WTC11 (cell line): ENCODE results near the gene SLC22A15. TPM values are rescaled to one million over a fixed set of nuclear protein-coding genes. Genes with fewer than 3 reads are reported as not detected.

ENCODE experiments used
- ATAC-seq: fragments of 200-7000 bp; cut with Tn5 transposase; 2 replicates; pipeline ENCODE4 v1.10.0; 2021; ENCODE audit warnings: mild to moderate bottlenecking, moderate library complexity
- CTCF ChIA-PET: fragments of 300-600 bp; sonication (Branson Sonifier 250); formaldehyde crosslinking; loops from one replicate; lab custom pipeline; 2021; ENCODE audit warnings: antibody characterized with exemption; lab: Charles Lee
- POLR2A ChIA-PET: fragments of 350-600 bp; sonication (Branson Sonifier 250); formaldehyde crosslinking; loops from one replicate; lab custom pipeline; 2021; ENCODE audit warnings: antibody characterized with exemption; lab: Charles Lee
- DNase-seq: peaks from one replicate; pipeline ENCODE4 v3.0.0; 2021; ENCODE audit warnings: low spot score
- H3K27ac Mint-ChIP-seq: 2 replicates; pipeline ENCODE4 v1.8.0; 2021; ENCODE audit warnings: mixed read lengths
- H3K27me3 Mint-ChIP-seq: 2 replicates; pipeline ENCODE4 v1.8.0; 2021; ENCODE audit warnings: low read depth, mild to moderate bottlenecking, moderate library complexity, mixed read lengths
- H3K36me3 Mint-ChIP-seq: 2 replicates; pipeline ENCODE4 v1.8.0; 2021; ENCODE audit warnings: mixed read lengths
- H3K4me1 Mint-ChIP-seq: 2 replicates; pipeline ENCODE4 v1.8.0; 2022; ENCODE audit warnings: mixed read lengths
- H3K4me3 Mint-ChIP-seq: 2 replicates; pipeline ENCODE4 v1.8.0; 2021; ENCODE audit warnings: mild to moderate bottlenecking, moderate library complexity, mixed read lengths
- H3K9me3 Mint-ChIP-seq: 2 replicates; pipeline ENCODE4 v1.8.0; 2021; ENCODE audit warnings: mixed read lengths
- CREM ChIP-seq: sonication (generic); formaldehyde crosslinking; IDR thresholded peaks from 2 replicates; pipeline ENCODE4 v1.8.1; 2022; ENCODE audit warnings: mild to moderate bottlenecking, missing genetic modification reagents, moderate library complexity
- EMX1 ChIP-seq: fragments of 250-450 bp; sonication (Bioruptor Pico); IDR thresholded peaks from 2 replicates; pipeline ENCODE4 v1.8.0; 2021; ENCODE audit warnings: mild to moderate bottlenecking
- HMGA2 ChIP-seq: fragments of 250-450 bp; sonication (Bioruptor Pico); IDR thresholded peaks from 2 replicates; pipeline ENCODE4 v1.4.0; 2021; ENCODE audit warnings: mild to moderate bottlenecking, moderate library complexity
- SOX15 ChIP-seq: fragments of 250-450 bp; sonication (Bioruptor Pico); IDR thresholded peaks from 2 replicates; pipeline ENCODE4 v1.9.0; 2021; ENCODE audit warnings: mild to moderate bottlenecking
- SP1 ChIP-seq: sonication (generic); formaldehyde crosslinking; conservative IDR thresholded peaks from 2 replicates; pipeline ENCODE4 v1.8.1; 2022; ENCODE audit warnings: missing genetic modification reagents
- ZNF121 ChIP-seq: sonication (generic); formaldehyde crosslinking; IDR thresholded peaks from 2 replicates; pipeline ENCODE4 v1.8.0; 2023; ENCODE audit warnings: missing genetic modification reagents
- ZNF219 ChIP-seq: sonication (generic); formaldehyde crosslinking; IDR thresholded peaks from 2 replicates; pipeline ENCODE4 v1.8.0; 2023; ENCODE audit warnings: missing genetic modification reagents, mild to moderate bottlenecking, borderline replicate concordance
- ZNF232 ChIP-seq: sonication (generic); formaldehyde crosslinking; IDR thresholded peaks from 2 replicates; pipeline ENCODE4 v1.8.0; 2022; ENCODE audit warnings: mild to moderate bottlenecking, missing genetic modification reagents
- total RNA-seq: library from RNA; stranded (reverse); gene quantifications from 3 replicates; pipeline ENCODE4 v1.2.3, GENCODE V29; 2021
- TF ChIP-seq, protein P1 (sequence below): sonication (generic); formaldehyde crosslinking; IDR thresholded peaks from 2 replicates; pipeline ENCODE4 v1.8.1; 2022; ENCODE audit warnings: missing genetic modification reagents, borderline replicate concordance
- TF ChIP-seq, protein P2 (sequence below): fragments of 250-450 bp; sonication (Bioruptor Pico); IDR thresholded peaks from 2 replicates; pipeline ENCODE4 v1.9.0; 2021; ENCODE audit warnings: mild to moderate bottlenecking
- TF ChIP-seq, protein P3 (sequence below): sonication (generic); formaldehyde crosslinking; IDR thresholded peaks from 2 replicates; pipeline ENCODE4 v1.8.1; 2023; ENCODE audit warnings: mild to moderate bottlenecking, missing genetic modification reagents
- TF ChIP-seq, protein P4 (sequence below): sonication (generic); formaldehyde crosslinking; IDR thresholded peaks from 2 replicates; pipeline ENCODE4 v1.8.1; 2022; ENCODE audit warnings: mild to moderate bottlenecking, missing genetic modification reagents, moderate library complexity, borderline replicate concordance
- TF ChIP-seq, protein P5 (sequence below): sonication (generic); formaldehyde crosslinking; IDR thresholded peaks from 2 replicates; pipeline ENCODE4 v1.8.0; 2022; ENCODE audit warnings: mild to moderate bottlenecking, missing genetic modification reagents
- TF ChIP-seq, protein P6 (sequence below): sonication (generic); formaldehyde crosslinking; IDR thresholded peaks from 2 replicates; pipeline ENCODE4 v1.8.1; 2023; ENCODE audit warnings: mild to moderate bottlenecking, moderate library complexity, missing genetic modification reagents

SLC22A15 gene
- total RNA-seq, 1 experiment from 2014 or later: 4.5 TPM

DNA sequence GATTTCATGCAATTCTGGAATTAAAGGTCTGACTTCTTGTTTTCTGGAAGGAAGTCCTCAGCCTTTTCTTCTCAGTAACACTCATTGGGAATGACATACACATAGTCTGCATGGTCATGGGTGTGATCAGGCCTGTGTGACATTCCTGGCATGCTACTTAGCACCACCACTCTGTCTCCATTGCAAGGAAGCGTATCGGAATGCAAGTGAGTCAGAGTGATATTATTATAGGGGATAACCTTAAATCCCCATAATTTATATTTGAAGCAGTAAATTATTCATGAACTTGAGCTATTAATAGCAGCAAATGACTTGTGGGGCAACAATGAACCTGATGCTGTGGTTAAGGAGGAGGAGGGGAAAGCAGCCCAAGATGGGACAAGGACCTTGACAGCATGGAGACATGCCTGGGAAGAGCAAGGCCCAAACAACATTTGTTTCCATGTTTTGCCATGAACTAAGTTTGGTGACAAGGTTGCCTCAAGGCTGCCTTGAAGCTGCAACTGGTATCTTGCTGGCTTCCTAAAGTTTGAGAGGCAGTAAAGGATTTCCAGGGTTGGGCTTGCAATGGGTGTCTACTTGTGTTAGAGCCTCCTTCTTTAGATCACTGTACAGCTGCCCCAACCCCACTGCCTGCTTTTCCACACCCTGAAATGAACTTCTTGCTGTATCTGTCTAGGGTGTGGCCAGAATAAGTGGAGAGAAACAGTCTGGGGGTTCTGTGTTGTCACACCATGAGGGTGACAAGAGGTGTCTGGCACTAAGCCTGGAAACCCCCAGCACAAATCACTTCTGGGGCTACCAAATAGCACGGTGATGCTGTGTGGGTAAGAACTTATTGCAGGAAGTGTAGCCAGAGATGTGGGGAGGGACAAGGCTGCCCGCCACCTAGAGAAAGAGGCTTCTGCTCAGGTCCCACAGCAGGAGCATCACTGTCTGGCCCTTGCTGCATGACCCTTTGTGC lies 139.4 kb downstream of the SLC22A15 start (continued):
- TF ChIP-seq, protein P1, sequence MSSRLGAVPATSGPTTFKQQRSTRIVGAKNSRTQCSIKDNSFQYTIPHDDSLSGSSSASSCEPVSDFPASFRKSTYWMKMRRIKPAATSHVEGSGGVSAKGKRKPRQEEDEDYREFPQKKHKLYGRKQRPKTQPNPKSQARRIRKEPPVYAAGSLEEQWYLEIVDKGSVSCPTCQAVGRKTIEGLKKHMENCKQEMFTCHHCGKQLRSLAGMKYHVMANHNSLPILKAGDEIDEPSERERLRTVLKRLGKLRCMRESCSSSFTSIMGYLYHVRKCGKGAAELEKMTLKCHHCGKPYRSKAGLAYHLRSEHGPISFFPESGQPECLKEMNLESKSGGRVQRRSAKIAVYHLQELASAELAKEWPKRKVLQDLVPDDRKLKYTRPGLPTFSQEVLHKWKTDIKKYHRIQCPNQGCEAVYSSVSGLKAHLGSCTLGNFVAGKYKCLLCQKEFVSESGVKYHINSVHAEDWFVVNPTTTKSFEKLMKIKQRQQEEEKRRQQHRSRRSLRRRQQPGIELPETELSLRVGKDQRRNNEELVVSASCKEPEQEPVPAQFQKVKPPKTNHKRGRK: no peak
- TF ChIP-seq ZNF219 (CRISPR knock-in tag): no peak

DNA sequence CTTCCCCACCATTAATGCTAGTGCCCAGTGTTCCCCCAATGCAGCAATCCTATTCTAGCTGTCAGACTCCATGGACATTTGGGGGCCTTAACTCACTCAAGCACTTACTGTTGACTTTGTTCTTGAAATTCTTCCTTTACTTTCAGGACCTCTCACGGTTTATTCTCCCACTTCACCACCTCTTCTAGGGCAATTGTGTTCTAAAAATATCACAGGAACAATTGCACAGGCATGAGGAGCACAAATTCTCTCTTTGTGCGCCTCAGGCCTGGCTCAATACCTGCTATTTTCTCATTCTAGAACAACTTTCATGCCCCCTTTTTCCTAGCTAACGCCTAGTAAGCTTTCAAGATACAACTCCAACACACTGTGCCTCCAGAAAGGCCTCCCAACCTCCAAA lies 142.2 kb downstream of the SLC22A15 start:
- no peak overlapping the region for H3K4me3 Mint-ChIP-seq
- H3K9me3 Mint-ChIP-seq: no peaks in the 10 kb centered on the region
- H3K27me3 Mint-ChIP-seq: no peaks in the 10 kb centered on the region
- H3K36me3 Mint-ChIP-seq: no peaks in the 10 kb centered on the region
- no peak for TF ChIP-seq ZNF232 (CRISPR knock-in tag)
- TF ChIP-seq SP1 (CRISPR knock-in tag): no peak
- no peak for TF ChIP-seq ZNF121 (CRISPR knock-in tag)
- TF ChIP-seq, protein P2, sequence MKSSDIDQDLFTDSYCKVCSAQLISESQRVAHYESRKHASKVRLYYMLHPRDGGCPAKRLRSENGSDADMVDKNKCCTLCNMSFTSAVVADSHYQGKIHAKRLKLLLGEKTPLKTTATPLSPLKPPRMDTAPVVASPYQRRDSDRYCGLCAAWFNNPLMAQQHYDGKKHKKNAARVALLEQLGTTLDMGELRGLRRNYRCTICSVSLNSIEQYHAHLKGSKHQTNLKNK (CRISPR knock-in tag): no peak
- TF ChIP-seq SOX15 (CRISPR knock-in tag): no peak
- TF ChIP-seq, protein P3, sequence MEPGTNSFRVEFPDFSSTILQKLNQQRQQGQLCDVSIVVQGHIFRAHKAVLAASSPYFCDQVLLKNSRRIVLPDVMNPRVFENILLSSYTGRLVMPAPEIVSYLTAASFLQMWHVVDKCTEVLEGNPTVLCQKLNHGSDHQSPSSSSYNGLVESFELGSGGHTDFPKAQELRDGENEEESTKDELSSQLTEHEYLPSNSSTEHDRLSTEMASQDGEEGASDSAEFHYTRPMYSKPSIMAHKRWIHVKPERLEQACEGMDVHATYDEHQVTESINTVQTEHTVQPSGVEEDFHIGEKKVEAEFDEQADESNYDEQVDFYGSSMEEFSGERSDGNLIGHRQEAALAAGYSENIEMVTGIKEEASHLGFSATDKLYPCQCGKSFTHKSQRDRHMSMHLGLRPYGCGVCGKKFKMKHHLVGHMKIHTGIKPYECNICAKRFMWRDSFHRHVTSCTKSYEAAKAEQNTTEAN: no peak
- TF ChIP-seq, protein P4, sequence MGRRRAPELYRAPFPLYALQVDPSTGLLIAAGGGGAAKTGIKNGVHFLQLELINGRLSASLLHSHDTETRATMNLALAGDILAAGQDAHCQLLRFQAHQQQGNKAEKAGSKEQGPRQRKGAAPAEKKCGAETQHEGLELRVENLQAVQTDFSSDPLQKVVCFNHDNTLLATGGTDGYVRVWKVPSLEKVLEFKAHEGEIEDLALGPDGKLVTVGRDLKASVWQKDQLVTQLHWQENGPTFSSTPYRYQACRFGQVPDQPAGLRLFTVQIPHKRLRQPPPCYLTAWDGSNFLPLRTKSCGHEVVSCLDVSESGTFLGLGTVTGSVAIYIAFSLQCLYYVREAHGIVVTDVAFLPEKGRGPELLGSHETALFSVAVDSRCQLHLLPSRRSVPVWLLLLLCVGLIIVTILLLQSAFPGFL (CRISPR knock-in tag): no peak
- TF ChIP-seq EMX1 (CRISPR knock-in tag): no peak
- TF ChIP-seq, protein P5, sequence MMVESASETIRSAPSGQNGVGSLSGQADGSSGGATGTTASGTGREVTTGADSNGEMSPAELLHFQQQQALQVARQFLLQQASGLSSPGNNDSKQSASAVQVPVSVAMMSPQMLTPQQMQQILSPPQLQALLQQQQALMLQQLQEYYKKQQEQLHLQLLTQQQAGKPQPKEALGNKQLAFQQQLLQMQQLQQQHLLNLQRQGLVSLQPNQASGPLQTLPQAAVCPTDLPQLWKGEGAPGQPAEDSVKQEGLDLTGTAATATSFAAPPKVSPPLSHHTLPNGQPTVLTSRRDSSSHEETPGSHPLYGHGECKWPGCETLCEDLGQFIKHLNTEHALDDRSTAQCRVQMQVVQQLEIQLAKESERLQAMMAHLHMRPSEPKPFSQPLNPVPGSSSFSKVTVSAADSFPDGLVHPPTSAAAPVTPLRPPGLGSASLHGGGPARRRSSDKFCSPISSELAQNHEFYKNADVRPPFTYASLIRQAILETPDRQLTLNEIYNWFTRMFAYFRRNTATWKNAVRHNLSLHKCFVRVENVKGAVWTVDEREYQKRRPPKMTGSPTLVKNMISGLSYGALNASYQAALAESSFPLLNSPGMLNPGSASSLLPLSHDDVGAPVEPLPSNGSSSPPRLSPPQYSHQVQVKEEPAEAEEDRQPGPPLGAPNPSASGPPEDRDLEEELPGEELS (CRISPR knock-in tag): no peak
- no peak for TF ChIP-seq HMGA2
- TF ChIP-seq, protein P6, sequence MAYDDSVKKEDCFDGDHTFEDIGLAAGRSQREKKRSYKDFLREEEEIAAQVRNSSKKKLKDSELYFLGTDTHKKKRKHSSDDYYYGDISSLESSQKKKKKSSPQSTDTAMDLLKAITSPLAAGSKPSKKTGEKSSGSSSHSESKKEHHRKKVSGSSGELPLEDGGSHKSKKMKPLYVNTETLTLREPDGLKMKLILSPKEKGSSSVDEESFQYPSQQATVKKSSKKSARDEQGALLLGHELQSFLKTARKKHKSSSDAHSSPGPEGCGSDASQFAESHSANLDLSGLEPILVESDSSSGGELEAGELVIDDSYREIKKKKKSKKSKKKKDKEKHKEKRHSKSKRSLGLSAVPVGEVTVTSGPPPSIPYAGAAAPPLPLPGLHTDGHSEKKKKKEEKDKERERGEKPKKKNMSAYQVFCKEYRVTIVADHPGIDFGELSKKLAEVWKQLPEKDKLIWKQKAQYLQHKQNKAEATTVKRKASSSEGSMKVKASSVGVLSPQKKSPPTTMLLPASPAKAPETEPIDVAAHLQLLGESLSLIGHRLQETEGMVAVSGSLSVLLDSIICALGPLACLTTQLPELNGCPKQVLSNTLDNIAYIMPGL (CRISPR knock-in tag): no peak
- TF ChIP-seq CREM: no peak
- H3K27ac Mint-ChIP-seq: no peak overlapping the region
- no peak for ATAC-seq
- DNase-seq: no peak
- no peaks in the 10 kb centered on the region for H3K4me1 Mint-ChIP-seq
- ChIA-PET POLR2A (no interaction called here), CTCF (no interaction called here)

Other genes with a start within 250 kb of the SLC22A15 start
- 0.09 TPM in 1 of 3 replicates, not detected in the others for gene CASQ2, start 207.8 kb upstream of the SLC22A15 start, total RNA-seq
- gene NHLH2, start 135.4 kb upstream of the SLC22A15 start, total RNA-seq: 1.8 to 4.3 TPM (median 2.2 TPM) in 3 replicates
- gene MAB21L3, start 134.9 kb downstream of the SLC22A15 start, total RNA-seq: not detected in 3 replicates